ENCODE results near the gene PRPF6.

GRCh38 chr20:63963784-63964301 is 17.1 kb upstream of the PRPF6 start:
- TF ChIP-seq, protein P1, sequence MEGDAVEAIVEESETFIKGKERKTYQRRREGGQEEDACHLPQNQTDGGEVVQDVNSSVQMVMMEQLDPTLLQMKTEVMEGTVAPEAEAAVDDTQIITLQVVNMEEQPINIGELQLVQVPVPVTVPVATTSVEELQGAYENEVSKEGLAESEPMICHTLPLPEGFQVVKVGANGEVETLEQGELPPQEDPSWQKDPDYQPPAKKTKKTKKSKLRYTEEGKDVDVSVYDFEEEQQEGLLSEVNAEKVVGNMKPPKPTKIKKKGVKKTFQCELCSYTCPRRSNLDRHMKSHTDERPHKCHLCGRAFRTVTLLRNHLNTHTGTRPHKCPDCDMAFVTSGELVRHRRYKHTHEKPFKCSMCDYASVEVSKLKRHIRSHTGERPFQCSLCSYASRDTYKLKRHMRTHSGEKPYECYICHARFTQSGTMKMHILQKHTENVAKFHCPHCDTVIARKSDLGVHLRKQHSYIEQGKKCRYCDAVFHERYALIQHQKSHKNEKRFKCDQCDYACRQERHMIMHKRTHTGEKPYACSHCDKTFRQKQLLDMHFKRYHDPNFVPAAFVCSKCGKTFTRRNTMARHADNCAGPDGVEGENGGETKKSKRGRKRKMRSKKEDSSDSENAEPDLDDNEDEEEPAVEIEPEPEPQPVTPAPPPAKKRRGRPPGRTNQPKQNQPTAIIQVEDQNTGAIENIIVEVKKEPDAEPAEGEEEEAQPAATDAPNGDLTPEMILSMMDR (IDR thresholded peaks at IDR 0.05) = no peak
- no peak for TF ChIP-seq POLR2AphosphoS5 (IDR thresholded peaks at IDR 0.05; ENCODE audit: low read depth, low read length)
- TF ChIP-seq REST (IDR thresholded peaks at IDR 0.05; ENCODE audit: insufficient read depth in 1 of 2, low read depth in 2 of 2, low read length in 1 of 2) = no peak
- no peak for TF ChIP-seq TCF7L2 (IDR thresholded peaks at IDR 0.05; ENCODE audit: low read depth, low read length)
- TF ChIP-seq SIN3A (IDR thresholded peaks at IDR 0.05; ENCODE audit: borderline replicate concordance, insufficient read depth, low read depth, low read length) = no peak
